ENCODE data around the gene RNF208.
A peak's percentile ranks its signal among the peaks of the same experiment; 100 is the strongest.
"Not testable (repeated sequence)": the region's sequence is repeated elsewhere in the genome, so short reads cannot be mapped to it uniquely, and the experiment has no call there.

The RNF208 gene, protein sequence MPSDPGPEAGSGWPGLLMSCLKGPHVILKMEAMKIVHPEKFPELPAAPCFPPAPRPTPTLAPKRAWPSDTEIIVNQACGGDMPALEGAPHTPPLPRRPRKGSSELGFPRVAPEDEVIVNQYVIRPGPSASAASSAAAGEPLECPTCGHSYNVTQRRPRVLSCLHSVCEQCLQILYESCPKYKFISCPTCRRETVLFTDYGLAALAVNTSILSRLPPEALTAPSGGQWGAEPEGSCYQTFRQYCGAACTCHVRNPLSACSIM

GRCh38 chr9:137222190-137223077 is at the start of gene RNF208:
Gene RNF208 (minus strand): TSS chr9:137222240. CDS start chr9:137221212, 1,028 bp downstream.
- DNase-seq (ENCODE audit: low spot score), result no peak

- no peak for DNase-seq (ENCODE audit: low spot score)
Observed at GRCh38 chr9:137271696-137272076, 49.6 kb upstream of the RNF208 start.

DNA sequence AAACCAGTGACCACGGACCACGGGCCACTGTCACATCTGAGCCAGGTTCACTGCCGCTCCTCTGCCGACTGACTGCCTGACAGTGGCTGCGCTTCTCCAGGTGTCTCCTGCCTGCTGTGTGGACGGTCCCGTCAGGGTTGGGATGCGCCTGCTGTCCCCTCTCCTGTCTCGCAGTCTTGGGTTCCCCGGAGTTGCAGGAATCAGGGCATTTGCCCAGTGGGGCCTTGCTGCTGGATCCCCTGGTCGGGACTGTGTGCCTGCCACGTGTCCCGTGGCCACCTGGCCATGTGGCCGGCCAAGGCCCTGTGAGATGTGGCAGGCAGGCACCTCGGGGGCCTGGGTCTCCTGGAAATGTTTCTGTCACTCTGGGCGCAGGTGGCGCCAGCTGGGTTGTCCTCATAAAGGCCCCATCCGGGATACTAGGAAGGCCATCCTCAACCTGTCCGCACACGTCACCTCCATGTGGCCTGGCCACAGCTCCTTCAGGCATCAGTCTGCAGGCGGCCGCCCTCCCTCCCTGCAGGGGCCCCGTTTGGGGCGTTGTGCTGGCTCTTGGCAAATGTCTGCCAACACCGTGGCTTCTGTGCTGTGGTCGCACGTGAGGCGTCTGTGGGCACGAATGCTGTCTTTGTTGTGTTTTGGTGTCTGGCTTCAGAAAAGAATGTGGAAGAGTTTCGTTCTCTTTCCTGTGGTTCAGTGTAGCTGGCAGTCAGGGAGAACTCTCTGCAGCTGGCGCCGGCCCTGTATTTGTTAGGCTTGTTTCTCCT is 49.1 kb upstream of the RNF208 start:
- DNase-seq (ENCODE audit: low spot score), result no peak

DNA sequence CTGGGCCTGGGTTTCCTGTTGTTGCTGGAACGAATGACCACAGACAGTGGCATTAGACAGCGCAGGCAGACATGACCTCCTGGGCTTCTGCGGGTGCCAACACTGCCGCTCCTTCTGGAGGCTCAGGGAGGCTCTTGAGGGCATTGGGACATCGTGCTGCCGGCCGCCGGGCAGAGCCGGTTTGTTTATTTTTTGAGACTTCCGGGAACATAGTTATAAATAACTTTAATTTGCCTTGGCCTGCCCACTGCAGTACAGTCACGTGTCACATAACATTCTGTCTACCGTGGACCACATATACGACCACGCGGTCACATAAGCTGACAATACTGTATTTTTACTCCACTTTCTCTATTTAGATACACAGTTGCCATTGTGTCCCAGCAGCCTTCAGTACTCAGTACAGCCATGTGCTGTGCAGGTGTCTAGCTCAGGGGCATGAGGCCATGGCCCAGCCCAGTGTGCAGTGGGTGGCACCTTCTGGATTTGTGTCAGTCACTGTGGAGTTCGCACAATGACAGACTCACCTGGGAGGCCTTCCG is 47.3 kb upstream of the RNF208 start:
- DNase-seq (ENCODE audit: low spot score), result no peak

- no peak for DNase-seq (ENCODE audit: low spot score)
Observed at GRCh38 chr9:137268538-137269201, 46.6 kb upstream of the RNF208 start.

- DNase-seq (ENCODE audit: low spot score), result no peak
Observed at GRCh38 chr9:137267933-137268355, 45.9 kb upstream of the RNF208 start.

DNA sequence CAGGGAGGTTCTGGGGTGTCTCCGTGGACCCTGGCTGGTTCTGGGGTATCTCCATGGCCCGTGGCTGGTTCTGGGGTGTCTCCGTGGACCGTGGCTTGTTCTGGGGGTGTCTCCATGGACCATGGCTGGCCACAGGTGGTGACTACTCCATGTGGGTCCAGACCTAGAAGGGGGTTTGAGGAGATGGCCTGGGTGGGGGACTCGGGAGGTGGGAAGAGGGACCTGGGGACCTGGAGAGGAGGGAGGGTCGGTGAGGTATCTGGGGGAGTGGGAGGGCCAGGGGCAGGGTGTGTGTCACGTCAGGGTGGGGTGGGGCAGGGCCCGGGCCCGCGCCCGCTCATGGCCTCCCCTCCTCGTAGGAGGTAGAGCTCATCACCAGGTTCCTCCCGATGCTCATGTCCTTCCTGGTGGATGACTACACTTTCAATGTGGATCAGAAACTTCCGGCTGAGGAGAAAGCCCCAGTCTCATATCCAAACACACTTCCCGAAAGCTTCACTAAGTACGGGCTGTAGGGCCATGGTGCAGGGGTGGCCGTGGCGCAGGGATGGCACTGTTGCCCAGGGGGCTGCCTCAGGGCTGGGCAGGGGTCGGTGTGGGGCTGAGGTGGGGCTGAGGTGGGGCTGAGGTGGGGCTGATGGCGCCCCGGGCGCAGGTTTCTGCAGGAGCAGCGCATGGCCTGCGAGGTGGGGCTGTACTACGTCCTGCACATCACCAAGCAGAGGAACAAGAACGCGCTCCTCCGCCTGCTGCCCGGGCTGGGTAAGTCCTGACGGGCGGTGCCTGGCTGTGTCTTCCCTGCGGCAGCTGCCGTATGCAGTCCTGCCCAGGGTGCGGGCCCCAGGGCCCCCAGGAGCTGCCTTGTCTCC is 44.8 kb upstream of the RNF208 start:
- no peak for DNase-seq (ENCODE audit: low spot score)

- no peak for DNase-seq (ENCODE audit: low spot score)
Observed at GRCh38 chr9:137266162-137266527, 44.1 kb upstream of the RNF208 start.

- no peak for DNase-seq (ENCODE audit: low spot score)
Observed at GRCh38 chr9:137265496-137266161, 43.6 kb upstream of the RNF208 start.

DNA sequence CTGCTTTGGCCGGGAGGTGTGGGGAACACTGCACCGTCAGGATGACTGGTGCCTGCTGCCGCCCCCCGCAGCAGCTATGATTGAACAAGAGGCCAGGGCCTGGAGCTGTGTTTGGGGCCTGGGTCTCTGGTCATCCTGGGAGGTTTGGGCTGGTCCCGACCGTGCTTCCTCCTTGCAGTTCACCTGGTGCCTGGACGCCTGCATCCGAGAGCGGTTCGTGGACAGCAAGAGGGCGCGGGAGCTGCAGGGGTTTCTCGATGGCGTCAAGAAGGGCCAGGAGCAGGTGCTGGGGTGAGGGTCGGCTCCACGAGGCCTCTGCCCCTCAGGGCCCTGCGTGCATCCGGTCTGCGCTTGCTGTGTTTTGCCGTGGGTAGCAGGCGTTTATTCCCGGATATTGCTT is 42.0 kb upstream of the RNF208 start:
- no peak for DNase-seq (ENCODE audit: low spot score)

DNA sequence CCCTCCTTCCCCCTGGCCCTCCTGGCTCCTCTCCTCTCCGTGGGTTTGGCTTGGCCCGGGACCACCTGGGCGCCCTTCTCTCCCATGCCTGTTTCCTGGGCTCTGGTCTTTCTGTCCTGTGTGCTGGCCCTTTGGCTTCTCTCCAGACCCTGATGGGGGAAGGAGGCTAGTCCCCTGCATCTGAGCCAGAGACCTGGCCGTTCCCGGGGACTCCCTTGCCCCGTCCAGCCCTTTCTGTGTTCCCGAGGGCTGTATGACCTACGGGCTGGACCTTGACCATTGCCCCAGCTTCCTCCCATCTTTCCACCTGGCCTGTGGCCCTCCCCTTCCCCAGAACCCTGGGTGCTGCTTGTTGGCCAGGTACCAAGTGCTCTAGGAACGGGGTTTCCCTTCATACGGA is 41.5 kb upstream of the RNF208 start:
- DNase-seq (ENCODE audit: low spot score), result no peak

DNA sequence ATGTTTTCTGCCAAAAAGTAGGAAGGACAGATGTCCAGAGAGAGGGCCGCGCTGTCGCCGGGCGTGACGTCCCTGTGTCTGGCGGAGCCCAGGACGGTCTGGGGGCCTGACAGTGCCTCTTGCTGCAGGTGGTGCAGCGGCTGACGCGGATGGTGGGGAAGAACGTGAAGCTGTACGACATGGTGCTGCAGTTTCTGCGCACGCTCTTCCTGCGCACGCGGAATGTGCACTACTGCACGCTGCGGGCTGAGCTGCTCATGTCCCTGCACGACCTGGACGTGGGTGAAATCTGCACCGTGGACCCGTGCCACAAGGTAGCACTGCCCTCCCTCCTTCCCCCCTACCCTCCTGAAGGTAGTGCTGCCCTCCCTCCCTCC is 40.9 kb upstream of the RNF208 start:
- no peak for DNase-seq (ENCODE audit: low spot score)

DNA sequence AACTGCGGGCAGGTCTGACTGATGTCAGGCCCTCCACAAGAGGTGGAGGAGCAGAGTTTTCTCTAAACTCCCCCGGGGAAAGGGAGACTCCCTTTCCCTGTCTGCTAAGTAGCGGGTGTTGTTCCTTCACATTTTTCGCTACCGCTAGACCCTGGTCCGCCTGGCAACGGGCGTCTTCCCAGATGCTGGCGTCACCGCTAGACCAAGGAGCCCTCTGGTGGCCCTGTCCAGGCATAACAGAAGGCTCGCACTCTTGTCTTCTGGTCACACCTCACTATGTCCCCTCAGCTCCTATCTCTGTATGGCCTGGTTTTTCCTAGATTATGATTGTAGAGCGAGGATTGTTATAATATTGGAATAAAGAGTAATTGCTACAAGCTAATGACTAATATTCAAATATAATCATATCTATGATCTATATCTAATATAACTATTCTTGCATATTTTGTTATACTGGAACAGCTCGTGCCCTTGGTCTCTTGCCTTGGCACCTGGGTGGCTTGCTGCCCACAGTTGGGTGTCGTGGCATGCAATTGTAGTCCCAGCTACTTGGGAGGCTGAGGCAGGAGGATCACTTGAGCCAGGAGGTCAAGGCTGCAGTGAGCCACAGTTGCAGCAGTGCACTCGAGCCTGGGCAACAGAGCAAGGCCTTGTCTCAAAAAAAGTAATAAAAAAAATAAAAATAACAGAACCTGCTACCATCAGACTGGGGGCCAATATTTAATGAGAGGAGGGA is 40.3 kb upstream of the RNF208 start:
- not testable (repeated sequence) for DNase-seq (ENCODE audit: low spot score)

DNA sequence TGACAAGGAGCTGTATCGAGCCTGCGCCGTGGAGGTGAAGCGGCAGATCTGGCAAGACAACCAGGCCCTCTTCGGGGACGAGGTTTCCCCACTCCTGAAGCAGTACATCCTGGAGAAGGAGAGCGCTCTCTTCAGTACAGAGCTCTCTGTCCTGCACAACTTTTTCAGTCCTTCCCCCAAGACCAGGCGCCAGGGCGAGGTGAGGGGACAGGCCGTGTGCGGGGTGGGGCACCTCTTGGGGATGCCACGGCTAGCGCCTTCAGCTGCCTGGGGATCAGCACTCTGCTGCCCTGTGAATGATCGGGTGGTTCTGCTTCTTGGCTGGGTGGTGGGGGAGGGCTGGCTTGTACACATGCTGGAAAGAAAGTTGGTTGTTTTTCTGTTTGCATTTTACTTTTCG is 34.8 kb upstream of the RNF208 start:
- DNase-seq (ENCODE audit: low spot score), result no peak

DNA sequence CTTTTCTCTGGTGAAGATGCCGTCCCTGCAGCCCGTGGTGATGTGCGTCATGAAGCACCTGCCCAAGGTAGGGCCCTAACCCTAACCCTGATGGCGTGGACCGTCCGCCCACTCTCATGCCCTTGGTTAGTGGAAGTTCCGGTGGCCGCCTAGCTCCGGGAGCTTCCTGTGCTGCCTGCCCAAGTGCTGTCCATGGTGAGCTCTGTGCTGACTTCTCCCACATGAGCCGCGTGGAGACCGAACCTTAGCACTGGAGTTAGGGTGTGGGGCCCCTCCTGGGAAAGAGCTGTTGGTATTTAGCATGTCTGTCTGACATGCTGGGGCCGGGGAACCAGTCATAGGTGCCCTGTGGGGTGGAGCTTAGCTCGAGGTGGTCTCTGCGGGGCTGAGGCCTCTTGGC is 34.3 kb upstream of the RNF208 start:
- DNase-seq (ENCODE audit: low spot score), result no peak

- DNase-seq (ENCODE audit: low spot score), result no peak
Observed at GRCh38 chr9:137255448-137256114, 33.5 kb upstream of the RNF208 start.

- DNase-seq (ENCODE audit: low spot score), result peak; percentile 92
Observed at GRCh38 chr9:137254624-137255447, 32.8 kb upstream of the RNF208 start, which contains the start of gene NELFB. Gene NELFB (plus strand): TSS chr9:137255327.
